ENCODE data around the gene UPK1B.

DNA sequence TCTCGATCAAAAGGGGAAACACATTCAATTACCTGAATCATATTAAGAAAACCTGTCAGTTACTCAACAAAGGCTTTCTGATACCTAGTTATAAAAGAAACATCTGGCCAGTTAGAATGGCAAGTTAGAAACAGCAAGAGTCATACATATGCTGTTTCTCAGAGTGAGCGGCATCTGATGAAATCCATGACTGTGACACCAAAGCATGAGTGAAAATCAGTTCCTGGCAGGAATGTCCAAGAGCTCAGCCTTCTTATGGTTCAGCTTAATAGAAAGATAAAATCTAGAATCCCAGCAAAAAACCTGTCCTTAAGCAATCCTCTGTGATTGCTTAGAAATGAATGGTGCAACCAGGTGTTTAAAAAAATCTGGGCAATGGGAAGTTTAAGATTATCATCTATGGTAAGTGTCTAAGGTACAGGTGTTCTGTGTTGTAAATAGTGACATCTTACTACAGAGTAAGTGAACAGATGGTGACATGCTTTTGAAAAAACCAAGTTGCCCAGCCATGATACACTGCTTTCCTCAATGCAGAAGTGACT is 48.5 kb downstream of the UPK1B start:
- TF ChIP-seq, protein P1, sequence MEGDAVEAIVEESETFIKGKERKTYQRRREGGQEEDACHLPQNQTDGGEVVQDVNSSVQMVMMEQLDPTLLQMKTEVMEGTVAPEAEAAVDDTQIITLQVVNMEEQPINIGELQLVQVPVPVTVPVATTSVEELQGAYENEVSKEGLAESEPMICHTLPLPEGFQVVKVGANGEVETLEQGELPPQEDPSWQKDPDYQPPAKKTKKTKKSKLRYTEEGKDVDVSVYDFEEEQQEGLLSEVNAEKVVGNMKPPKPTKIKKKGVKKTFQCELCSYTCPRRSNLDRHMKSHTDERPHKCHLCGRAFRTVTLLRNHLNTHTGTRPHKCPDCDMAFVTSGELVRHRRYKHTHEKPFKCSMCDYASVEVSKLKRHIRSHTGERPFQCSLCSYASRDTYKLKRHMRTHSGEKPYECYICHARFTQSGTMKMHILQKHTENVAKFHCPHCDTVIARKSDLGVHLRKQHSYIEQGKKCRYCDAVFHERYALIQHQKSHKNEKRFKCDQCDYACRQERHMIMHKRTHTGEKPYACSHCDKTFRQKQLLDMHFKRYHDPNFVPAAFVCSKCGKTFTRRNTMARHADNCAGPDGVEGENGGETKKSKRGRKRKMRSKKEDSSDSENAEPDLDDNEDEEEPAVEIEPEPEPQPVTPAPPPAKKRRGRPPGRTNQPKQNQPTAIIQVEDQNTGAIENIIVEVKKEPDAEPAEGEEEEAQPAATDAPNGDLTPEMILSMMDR (IDR thresholded peaks at IDR 0.05), result no peak
- no peak for TF ChIP-seq POLR2AphosphoS5 (IDR thresholded peaks at IDR 0.05)

All from sigmoid colon (tissue), 4 donors.